Bronchial epithelial cell (primary cell): ENCODE results near the gene KRTAP4-6. TPM values are rescaled to one million over a fixed set of nuclear protein-coding genes. Genes with fewer than 3 reads are reported as not detected.
"Not testable (repeated sequence)": the region's sequence is repeated elsewhere in the genome, so short reads cannot be mapped to it uniquely, and the experiment has no call there.

Experiments used
- DNase-seq: peaks from one replicate; pipeline ENCODE4 v3.0.0-alpha.2; 2010; ENCODE audit warnings: low read depth
- FAIRE-seq: peaks from 2 replicates; lab custom pipeline; 2011; peaks lifted over from hg19 to GRCh38; lab: Jason Lieb, UNC
- H3K27me3 ChIP-seq: 2 replicates; pipeline ENCODE4 v1.5.1; 2011; ENCODE audit warnings: low read length; ENCODE audit not compliant: control insufficient read depth, insufficient read depth
- H3K36me3 ChIP-seq: 2 replicates; pipeline ENCODE4 v1.5.1; 2011; ENCODE audit warnings: low read length; ENCODE audit not compliant: control insufficient read depth, insufficient read depth
- H3K4me3 ChIP-seq: 2 replicates; pipeline ENCODE4 v1.5.1; 2011; ENCODE audit warnings: mild to moderate bottlenecking, low read depth, low read length, control low read depth
- total RNA-seq: library from RNA; depleted of rRNA; stranded (reverse); fragments of >200 nt; gene quantifications from 2 replicates; pipeline ENCODE4 v1.2.1, GENCODE V29; 2014
- TF ChIP-seq, protein P1 (sequence below): IDR thresholded peaks from 2 replicates; pipeline ENCODE4 v1.5.1; 2011; ENCODE audit warnings: mild to moderate bottlenecking, moderate library complexity, low read length, control low read depth, inconsistent platforms; ENCODE audit not compliant: insufficient read depth, severe bottlenecking

Gene KRTAP4-6
- total RNA-seq, 1 donor from 2014 or later: not detected

GRCh38 chr17:41116297-41116696 is 24.0 kb downstream of the KRTAP4-6 start:
- TF ChIP-seq, protein P1, sequence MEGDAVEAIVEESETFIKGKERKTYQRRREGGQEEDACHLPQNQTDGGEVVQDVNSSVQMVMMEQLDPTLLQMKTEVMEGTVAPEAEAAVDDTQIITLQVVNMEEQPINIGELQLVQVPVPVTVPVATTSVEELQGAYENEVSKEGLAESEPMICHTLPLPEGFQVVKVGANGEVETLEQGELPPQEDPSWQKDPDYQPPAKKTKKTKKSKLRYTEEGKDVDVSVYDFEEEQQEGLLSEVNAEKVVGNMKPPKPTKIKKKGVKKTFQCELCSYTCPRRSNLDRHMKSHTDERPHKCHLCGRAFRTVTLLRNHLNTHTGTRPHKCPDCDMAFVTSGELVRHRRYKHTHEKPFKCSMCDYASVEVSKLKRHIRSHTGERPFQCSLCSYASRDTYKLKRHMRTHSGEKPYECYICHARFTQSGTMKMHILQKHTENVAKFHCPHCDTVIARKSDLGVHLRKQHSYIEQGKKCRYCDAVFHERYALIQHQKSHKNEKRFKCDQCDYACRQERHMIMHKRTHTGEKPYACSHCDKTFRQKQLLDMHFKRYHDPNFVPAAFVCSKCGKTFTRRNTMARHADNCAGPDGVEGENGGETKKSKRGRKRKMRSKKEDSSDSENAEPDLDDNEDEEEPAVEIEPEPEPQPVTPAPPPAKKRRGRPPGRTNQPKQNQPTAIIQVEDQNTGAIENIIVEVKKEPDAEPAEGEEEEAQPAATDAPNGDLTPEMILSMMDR: no peak
- no peak for DNase-seq
- FAIRE-seq: no peak

DNA sequence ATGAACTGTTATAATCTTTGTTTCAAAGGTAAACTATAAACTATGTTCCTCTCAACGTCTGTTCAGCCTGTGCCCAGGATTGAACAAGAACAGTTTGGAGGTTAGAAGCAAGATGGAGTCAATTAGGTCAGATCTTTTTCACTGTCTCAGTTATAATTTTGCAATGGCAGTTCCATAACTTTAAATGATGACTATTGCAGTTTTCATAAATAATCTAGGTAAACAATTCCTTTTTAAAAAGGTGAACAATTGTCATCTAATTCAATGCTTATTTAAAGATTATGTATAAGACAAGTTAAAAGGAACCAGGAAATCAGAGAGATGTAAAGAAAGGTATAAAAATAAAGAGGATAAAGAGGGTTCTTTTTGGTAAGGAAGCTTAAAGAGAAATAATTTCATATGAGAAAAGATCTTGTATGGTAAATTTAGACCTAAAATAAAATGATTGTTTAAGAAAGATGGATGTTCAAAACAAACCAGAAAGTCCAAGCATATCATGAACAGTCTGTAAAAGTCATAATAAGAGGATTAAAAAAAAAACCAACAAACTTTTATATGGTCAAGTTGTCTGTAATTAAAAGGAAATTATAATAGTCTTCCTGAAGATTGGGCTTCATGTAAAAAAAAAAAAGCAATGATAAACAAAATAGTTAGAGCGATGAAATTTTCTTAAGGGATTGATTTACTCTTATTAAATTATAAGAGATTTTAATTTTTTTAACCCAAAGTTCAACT is 29.0 kb downstream of the KRTAP4-6 start:
- Histone ChIP-seq H3K27me3 (no peaks in the 10 kb centered on the region), H3K4me3 (no peak overlapping the region), H3K36me3 (no peaks in the 10 kb centered on the region)
- no peak for FAIRE-seq
- DNase-seq: no peak
- TF ChIP-seq, protein P1: no peak

More at GRCh38 chr17:41116297-41116696, 24.0 kb downstream of the KRTAP4-6 start:
- H3K27me3 ChIP-seq: no peaks in the 10 kb centered on the region
- H3K4me3 ChIP-seq: no peak overlapping the region
- H3K36me3 ChIP-seq: no peaks in the 10 kb centered on the region

DNA sequence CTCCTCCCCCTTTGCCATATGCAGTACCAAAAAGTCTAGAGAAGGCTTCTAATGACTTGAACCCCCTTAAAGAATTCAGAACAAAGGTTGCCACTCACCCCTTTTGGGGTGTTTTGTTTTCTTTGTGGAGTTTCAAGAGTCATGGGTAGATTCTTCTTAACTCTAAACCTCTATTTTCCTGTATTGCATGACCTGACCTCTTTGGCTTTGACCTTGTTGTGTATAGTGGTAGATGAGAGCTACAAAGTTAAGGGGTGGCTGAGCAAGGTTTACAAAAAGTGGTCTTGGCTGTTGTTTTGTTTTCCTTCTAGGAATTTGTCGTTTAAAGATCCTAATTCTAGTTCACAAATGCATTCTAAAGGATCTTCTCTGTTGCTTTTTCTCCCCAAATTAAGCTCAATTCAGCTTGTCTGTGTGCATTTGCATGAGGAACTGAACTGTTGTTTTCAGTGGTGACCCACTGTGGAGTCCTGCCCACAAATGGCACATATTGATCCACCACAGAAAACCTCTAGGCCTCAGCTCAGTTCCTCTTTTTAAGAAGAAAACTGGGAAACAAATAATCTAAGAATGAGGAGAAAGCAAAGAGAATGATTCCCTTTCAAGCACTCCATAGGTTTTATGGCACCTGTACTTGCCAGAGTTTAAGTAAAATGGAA is 31.5 kb downstream of the KRTAP4-6 start:
- FAIRE-seq: not testable (repeated sequence)

GRCh38 chr17:41107941-41108450 is 32.3 kb downstream of the KRTAP4-6 start:
- Histone ChIP-seq H3K27me3 (no peaks in the 10 kb centered on the region), H3K4me3 (no peak overlapping the region), H3K36me3 (no peaks in the 10 kb centered on the region)
- DNase-seq (peak; percentile 8), FAIRE-seq (no peak)
- TF ChIP-seq, protein P1: no peak

More for the DNA sequence above, 31.5 kb downstream of the KRTAP4-6 start:
- not testable (repeated sequence) for H3K36me3 ChIP-seq, DNase-seq, H3K27me3 ChIP-seq, H3K4me3 ChIP-seq

DNA sequence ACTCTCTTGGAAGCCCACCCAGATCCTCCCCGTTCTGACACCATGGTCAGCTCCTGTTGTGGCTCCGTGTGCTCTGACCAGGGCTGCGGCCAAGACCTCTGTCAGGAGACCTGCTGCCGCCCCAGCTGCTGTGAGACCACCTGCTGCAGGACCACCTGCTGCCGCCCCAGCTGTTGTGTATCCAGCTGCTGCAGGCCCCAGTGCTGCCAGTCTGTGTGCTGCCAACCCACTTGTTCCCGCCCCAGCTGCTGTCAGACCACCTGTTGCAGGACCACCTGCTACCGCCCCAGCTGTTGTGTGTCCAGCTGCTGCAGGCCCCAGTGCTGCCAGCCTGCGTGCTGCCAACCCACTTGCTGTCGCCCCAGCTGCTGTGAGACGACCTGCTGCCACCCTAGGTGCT is 35.0 kb downstream of the KRTAP4-6 start, which contains the start of gene KRTAP4-9:
KRTAP4-9 (plus strand) TSS at position 43 of the 400 bp plus-strand sequence; CDS start at position 43, 0 bp downstream.
- not testable (repeated sequence) for H3K27me3 ChIP-seq, DNase-seq, H3K36me3 ChIP-seq, FAIRE-seq, H3K4me3 ChIP-seq

DNA sequence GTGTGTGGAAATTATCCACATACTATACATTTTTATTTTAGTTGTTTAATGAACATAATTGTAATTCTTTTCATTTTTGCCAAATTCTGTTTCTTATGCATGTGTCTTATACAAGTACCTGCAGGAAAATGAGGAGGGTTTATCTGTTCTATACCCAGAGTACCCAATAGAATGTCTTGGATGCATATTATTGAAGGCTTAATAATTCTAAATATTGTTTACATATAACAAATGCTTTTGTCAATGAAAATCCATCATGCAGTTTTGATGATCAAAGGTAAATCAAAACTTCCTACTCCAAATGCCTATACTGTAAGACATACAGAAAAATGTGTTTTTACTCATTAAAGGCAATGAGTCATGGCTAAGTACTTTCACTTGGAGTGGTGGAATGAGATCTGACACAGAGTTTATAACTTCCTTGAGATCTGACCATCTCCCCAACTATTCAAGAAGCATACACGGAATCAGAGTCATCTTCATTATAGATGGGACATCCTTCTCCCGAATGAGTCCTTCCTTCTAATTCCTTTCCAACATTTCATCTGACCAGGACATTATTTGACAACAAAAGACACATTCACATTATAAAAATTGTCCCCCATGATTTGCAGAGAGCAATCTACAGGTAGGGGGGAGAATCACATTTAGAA is 35.8 kb downstream of the KRTAP4-6 start:
- not testable (repeated sequence) for H3K4me3 ChIP-seq, H3K27me3 ChIP-seq, H3K36me3 ChIP-seq, FAIRE-seq
- peak; percentile 46 for DNase-seq

DNA sequence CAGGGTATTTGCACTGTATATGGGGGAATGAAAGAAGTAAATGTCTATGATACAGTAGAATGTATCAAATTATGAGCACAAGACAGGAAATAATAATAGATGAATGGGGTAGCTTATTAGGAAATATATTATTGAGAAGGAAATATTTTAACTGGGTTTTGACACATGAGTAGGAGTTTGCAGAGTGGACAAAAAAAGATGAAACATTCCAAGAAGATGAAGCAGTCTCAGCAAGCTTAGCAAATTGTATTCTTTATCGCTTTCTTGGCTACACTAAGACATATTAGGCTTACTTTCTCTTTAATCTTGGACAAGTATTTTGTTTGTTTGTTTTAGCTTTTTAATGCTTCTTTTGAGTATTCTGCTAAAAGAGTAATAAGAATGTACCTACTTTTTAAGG is 36.4 kb downstream of the KRTAP4-6 start:
- DNase-seq (no peak), FAIRE-seq (no peak)
- TF ChIP-seq, protein P1: no peak

More for the DNA sequence above, 36.4 kb downstream of the KRTAP4-6 start:
- H3K36me3 ChIP-seq: no peaks in the 10 kb centered on the region
- H3K27me3 ChIP-seq: no peaks in the 10 kb centered on the region
- H3K4me3 ChIP-seq: no peak overlapping the region
